SK-N-SH (cell line): ENCODE data around the gene AHSP.

ENCODE experiments used
- CHD2 ChIP-seq: fragments of 150-350 bp; IDR thresholded peaks from 2 replicates; pipeline ENCODE4 v1.6.1; 2018; ENCODE audit warnings: low read length; ENCODE audit not compliant: partially characterized antibody
- MXI1 ChIP-seq: IDR thresholded peaks from 2 replicates; pipeline ENCODE4 v1.6.1; 2012; ENCODE audit warnings: mild to moderate bottlenecking, low read depth, low read length, improper control_type of control experiment
- NFIC ChIP-seq: IDR thresholded peaks from 2 replicates; pipeline ENCODE4 v1.4.0; 2012; ENCODE audit warnings: borderline replicate concordance
- RFX5 ChIP-seq: IDR thresholded peaks from 2 replicates; pipeline ENCODE4 v1.6.1; 2012; ENCODE audit warnings: mild to moderate bottlenecking, improper control_type of control experiment, low read length
- RXRA ChIP-seq: IDR thresholded peaks from 2 replicates; pipeline ENCODE4 v1.4.0; 2012; ENCODE audit warnings: low read depth, mild to moderate bottlenecking, borderline replicate concordance
- YY1 ChIP-seq: IDR thresholded peaks from 2 replicates; pipeline ENCODE4 v1.4.0; 2012; ENCODE audit warnings: low read depth, mild to moderate bottlenecking
- TF ChIP-seq, protein P1 (sequence below): fragments of 200-600 bp; sonication (generic); IDR thresholded peaks from 2 replicates; pipeline ENCODE4 v1.6.1; 2017; ENCODE audit warnings: antibody characterized with exemption, mild to moderate bottlenecking, moderate library complexity
- TF ChIP-seq, protein P2 (sequence below): IDR thresholded peaks from 2 replicates; pipeline ENCODE4; 2012

- TF ChIP-seq CHD2 (no peak), RXRA (no peak), RFX5 (no peak), NFIC (no peak), MXI1 (no peak), YY1 (no peak)
- TF ChIP-seq, protein P1, sequence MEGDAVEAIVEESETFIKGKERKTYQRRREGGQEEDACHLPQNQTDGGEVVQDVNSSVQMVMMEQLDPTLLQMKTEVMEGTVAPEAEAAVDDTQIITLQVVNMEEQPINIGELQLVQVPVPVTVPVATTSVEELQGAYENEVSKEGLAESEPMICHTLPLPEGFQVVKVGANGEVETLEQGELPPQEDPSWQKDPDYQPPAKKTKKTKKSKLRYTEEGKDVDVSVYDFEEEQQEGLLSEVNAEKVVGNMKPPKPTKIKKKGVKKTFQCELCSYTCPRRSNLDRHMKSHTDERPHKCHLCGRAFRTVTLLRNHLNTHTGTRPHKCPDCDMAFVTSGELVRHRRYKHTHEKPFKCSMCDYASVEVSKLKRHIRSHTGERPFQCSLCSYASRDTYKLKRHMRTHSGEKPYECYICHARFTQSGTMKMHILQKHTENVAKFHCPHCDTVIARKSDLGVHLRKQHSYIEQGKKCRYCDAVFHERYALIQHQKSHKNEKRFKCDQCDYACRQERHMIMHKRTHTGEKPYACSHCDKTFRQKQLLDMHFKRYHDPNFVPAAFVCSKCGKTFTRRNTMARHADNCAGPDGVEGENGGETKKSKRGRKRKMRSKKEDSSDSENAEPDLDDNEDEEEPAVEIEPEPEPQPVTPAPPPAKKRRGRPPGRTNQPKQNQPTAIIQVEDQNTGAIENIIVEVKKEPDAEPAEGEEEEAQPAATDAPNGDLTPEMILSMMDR: no peak
- TF ChIP-seq, protein P2, sequence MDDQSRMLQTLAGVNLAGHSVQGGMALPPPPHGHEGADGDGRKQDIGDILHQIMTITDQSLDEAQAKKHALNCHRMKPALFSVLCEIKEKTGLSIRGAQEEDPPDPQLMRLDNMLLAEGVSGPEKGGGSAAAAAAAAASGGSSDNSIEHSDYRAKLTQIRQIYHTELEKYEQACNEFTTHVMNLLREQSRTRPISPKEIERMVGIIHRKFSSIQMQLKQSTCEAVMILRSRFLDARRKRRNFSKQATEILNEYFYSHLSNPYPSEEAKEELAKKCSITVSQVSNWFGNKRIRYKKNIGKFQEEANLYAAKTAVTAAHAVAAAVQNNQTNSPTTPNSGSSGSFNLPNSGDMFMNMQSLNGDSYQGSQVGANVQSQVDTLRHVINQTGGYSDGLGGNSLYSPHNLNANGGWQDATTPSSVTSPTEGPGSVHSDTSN: no peak
Observed at GRCh38 chr16:31528523-31529107, 915 bp downstream of the AHSP start.
